Keratinocyte (primary cell): ENCODE data around the gene SFT2D3. TPM values are rescaled to one million over a fixed set of nuclear protein-coding genes. Genes with fewer than 3 reads are reported as not detected.

Experiments used
- DNase-seq: peaks from one replicate; pipeline ENCODE4 v3.0.0-alpha.2; 2011; ENCODE audit warnings: low read depth, missing footprints, low spot score
- FAIRE-seq: peaks from 2 replicates; lab custom pipeline; 2011; peaks lifted over from hg19 to GRCh38; lab: Jason Lieb, UNC
- H2AFZ ChIP-seq: 2 replicates; pipeline ENCODE4 v1.6.0; 2012; ENCODE audit warnings: low read length, control low read depth, inconsistent platforms; ENCODE audit not compliant: control insufficient read depth
- H3K27ac ChIP-seq: 2 replicates; pipeline ENCODE4 v1.5.1; 2011; ENCODE audit warnings: low read length; ENCODE audit not compliant: control insufficient read depth, insufficient read depth
- H3K27me3 ChIP-seq: 3 replicates; pipeline ENCODE4 v1.6.0; 2011; ENCODE audit warnings: low read length; ENCODE audit not compliant: control insufficient read depth, insufficient read depth; ENCODE audit errors: extremely low read depth
- H3K36me3 ChIP-seq, 2 experiments: 2 replicates in 1 of 2; 3 replicates in 1 of 2; pipeline ENCODE4 v1.5.1; 2011; ENCODE audit warnings: low read length in 2 of 2, mild to moderate bottlenecking in 1 of 2; ENCODE audit not compliant: control insufficient read depth in 2 of 2, insufficient read depth in 2 of 2; ENCODE audit errors: extremely low read depth in 1 of 2
- H3K4me1 ChIP-seq: 3 replicates; pipeline ENCODE4 v1.5.1; 2011; ENCODE audit warnings: low read length; ENCODE audit not compliant: control insufficient read depth, insufficient read depth; ENCODE audit errors: extremely low read depth
- H3K4me2 ChIP-seq: 3 replicates; pipeline ENCODE4 v1.6.0; 2011; ENCODE audit warnings: low read depth, low read length; ENCODE audit not compliant: control insufficient read depth, insufficient read depth; ENCODE audit errors: extremely low read depth
- H3K4me3 ChIP-seq, 3 experiments: fragments of 200-600 bp in 1 of 3; sonication (generic) in 1 of 3; 2 replicates in 2 of 3; 3 replicates in 1 of 3; pipeline ENCODE4 v1.5.1; 2011 to 2016; ENCODE audit warnings: low read length in 3 of 3, mild to moderate bottlenecking in 3 of 3, control low read depth in 2 of 3, inconsistent platforms in 1 of 3, low read depth in 1 of 3, mixed read lengths in 1 of 3, mixed run types in 1 of 3, moderate library complexity in 1 of 3; ENCODE audit not compliant: control insufficient read depth in 2 of 3, insufficient read depth in 2 of 3; ENCODE audit errors: extremely low read depth in 1 of 3
- H3K79me2 ChIP-seq: 2 replicates; pipeline ENCODE4 v1.6.0; 2012; ENCODE audit warnings: low read length; ENCODE audit not compliant: control insufficient read depth, insufficient read depth
- H3K9ac ChIP-seq: 3 replicates; pipeline ENCODE4 v1.6.0; 2011; ENCODE audit warnings: low read length; ENCODE audit not compliant: control insufficient read depth, insufficient read depth; ENCODE audit errors: extremely low read depth
- H3K9me1 ChIP-seq: 3 replicates; pipeline ENCODE4 v1.6.0; 2011; ENCODE audit warnings: low read length; ENCODE audit not compliant: control insufficient read depth, insufficient read depth; ENCODE audit errors: extremely low read depth
- H3K9me3 ChIP-seq: 2 replicates; pipeline ENCODE4 v1.5.1; 2012; ENCODE audit warnings: low read depth, low read length; ENCODE audit not compliant: control insufficient read depth
- H4K20me1 ChIP-seq: 3 replicates; pipeline ENCODE4 v1.6.0; 2011; ENCODE audit warnings: low read length; ENCODE audit not compliant: control insufficient read depth, insufficient read depth; ENCODE audit errors: extremely low read depth
- CTCF ChIP-seq, 3 experiments: IDR thresholded peaks in 1 of 3; conservative IDR thresholded peaks in 1 of 3; optimal IDR thresholded peaks in 1 of 3; 2 replicates in 2 of 3; 3 replicates in 1 of 3; pipeline versions ENCODE3 to v1.5.1; 2011; ENCODE audit warnings: low read length in 3 of 3, mild to moderate bottlenecking in 3 of 3, moderate library complexity in 2 of 3, control low read depth in 1 of 3, inconsistent platforms in 1 of 3; ENCODE audit not compliant: insufficient read depth in 2 of 3; ENCODE audit errors: extremely low read depth in 1 of 3
- EZH2 ChIP-seq: IDR thresholded peaks from one replicate; pipeline ENCODE4 v1.6.1; 2012; ENCODE audit warnings: inconsistent platforms, mild to moderate bottlenecking, low read length, moderate library complexity
- dilution Hi-C: fragments of 300-500 bp; cut with MboI; formaldehyde crosslinking; loops from one replicate; pipeline ENCODE4 v1.7.0; 2020; ENCODE audit warnings: low sequenced_read_pairs; ENCODE audit not compliant: extremely low pct_ligation_motif_present
- polyA plus RNA-seq, 5 experiments: library from polyadenylated mRNA; depleted of rRNA in 3 of 5; stranded (reverse) in 3 of 5; stranded (forward) in 1 of 5; unstranded in 1 of 5; fragments of >200 nt; gene quantifications; 1 replicate in 1 of 5; 2 replicates in 3 of 5; 3 replicates in 1 of 5; pipeline versions ENCODE4 v1.2.1 to v1.2.3, GENCODE V29; 2011 to 2012; ENCODE audit warnings: missing spikeins in 2 of 5, low read depth in 1 of 5, low replicate concordance in 1 of 5

The SFT2D3 gene
- polyA plus RNA-seq, 1 donor (not counting 4 experiments of a cell fraction or from before 2014, with no cell fraction given), result 2.4 TPM

- Histone ChIP-seq H3K27ac (no peak overlapping the region), H3K9ac (no peak overlapping the region), H3K79me2 (no peaks in the 10 kb centered on the region), H3K9me3 (no peaks in the 10 kb centered on the region), H3K4me3 (no peak overlapping the region), H4K20me1 (no peaks in the 10 kb centered on the region), H3K4me1 (no peaks in the 10 kb centered on the region), H2AFZ (no peak overlapping the region), H3K27me3 (no peaks in the 10 kb centered on the region), H3K9me1 (no peaks in the 10 kb centered on the region), H3K36me3 (no peaks in the 10 kb centered on the region), H3K4me2 (no peak overlapping the region)
- dilution Hi-C loops, result no loop called here
- DNase-seq, result no peak
- TF ChIP-seq EZH2 (no peak), CTCF (optimal IDR thresholded peaks at IDR 0.05 in 1 of 3, IDR thresholded peaks at IDR 0.05 in 1 of 3, conservative IDR thresholded peaks at IDR 0.05 in 1 of 3; ENCODE audit: extremely low read depth in 1 of 3, insufficient read depth in 2 of 3, low read length in 3 of 3) (no peak)
- FAIRE-seq, result no peak
Measured at GRCh38 chr2:127735537-127736399, 34.5 kb downstream of the SFT2D3 start.

- no peak for FAIRE-seq
Measured at GRCh38 chr2:127737892-127738291, 36.6 kb downstream of the SFT2D3 start.

More at GRCh38 chr2:127737892-127738291, 36.6 kb downstream of the SFT2D3 start:
- Histone ChIP-seq H3K36me3 (peaks cover 0 to 2% of the 10 kb centered on the region in 2 experiments), H3K9me3 (no peaks in the 10 kb centered on the region), H3K27me3 (no peaks in the 10 kb centered on the region), H3K9ac (no peak overlapping the region), H3K27ac (no peak overlapping the region), H3K4me3 (no peak overlapping the region), H4K20me1 (no peaks in the 10 kb centered on the region), H3K79me2 (no peaks in the 10 kb centered on the region), H3K9me1 (no peaks in the 10 kb centered on the region), H3K4me1 (no peaks in the 10 kb centered on the region), H3K4me2 (no peak overlapping the region), H2AFZ (no peak overlapping the region)
- dilution Hi-C loops, result no loop called here
- TF ChIP-seq CTCF (optimal IDR thresholded peaks at IDR 0.05 in 1 of 3, IDR thresholded peaks at IDR 0.05 in 1 of 3, conservative IDR thresholded peaks at IDR 0.05 in 1 of 3; ENCODE audit: extremely low read depth in 1 of 3, insufficient read depth in 2 of 3, low read length in 3 of 3) (no peak), EZH2 (no peak)
- no peak for DNase-seq
